Measurements from ENCODE around the gene PKDREJ. TPM values are rescaled to one million over a fixed set of nuclear protein-coding genes. Genes with fewer than 3 reads are reported as not detected.
A peak's percentile ranks its signal among the peaks of the same experiment; 100 is the strongest.

PKDREJ gene
- total RNA-seq, 2 experiments from 2014 or later, result not detected

GRCh38 chr22:46287873-46288751 lies 25.0 kb upstream of the PKDREJ start:
- no peaks in the 10 kb centered on the region for H4K20me1 ChIP-seq (ENCODE audit: insufficient read depth, low read length)
- H2AFZ ChIP-seq (ENCODE audit: low read length), result peak overlapping the region; percentile 32; the same call in 1 of the 2 replicates
- ChIA-PET POLR2A (interaction anchor here (0.8 kb wide), 1 partner anchor 11 kb away, joined by 3 read pairs; no protein-coding TSS in a partner anchor), CTCF (ENCODE audit: unreplicated experiment) (interaction anchor here (1.0 kb wide), 1 partner anchor 12 kb away, joined by 4 read pairs; no protein-coding TSS in a partner anchor)
- BruUV-seq (replicated peaks), result TSS peak; percentile 81
- H3K9me2 ChIP-seq (ENCODE audit: insufficient read depth, low read length), result no peaks in the 10 kb centered on the region
- no peaks in the 10 kb centered on the region for H3K79me2 ChIP-seq (ENCODE audit: insufficient read depth, low read depth, low read length)
- H3K4me2 ChIP-seq (ENCODE audit: low read length), result peak overlapping the region; percentile 56
- TF ChIP-seq EZH2phosphoT487 (IDR thresholded peaks at IDR 0.05; ENCODE audit: borderline replicate concordance, low read depth, low read length), result no peak
- no peak for TF ChIP-seq CTCF (conservative IDR thresholded peaks at IDR 0.05; ENCODE audit: low read length)
- H3K4me3 ChIP-seq (ENCODE audit: low read depth, low read length, poor library complexity, severe bottlenecking), result peak overlapping the region; percentile 50
- peaks cover 28% of the 10 kb centered on the region for H3K4me1 ChIP-seq (ENCODE audit: insufficient read depth, low read length, poor library complexity, severe bottlenecking)
- intact Hi-C loops (cut with micrococcal nuclease; ENCODE audit: unreplicated experiment), result no loop called here
- peak; percentile 84 for DNase-seq (ENCODE audit: low spot score)
- H3K36me3 ChIP-seq (ENCODE audit: insufficient read depth, low read length), result no peaks in the 10 kb centered on the region
- H3K27ac ChIP-seq (ENCODE audit: low read depth, low read length, poor library complexity, severe bottlenecking), result peak overlapping the region; percentile 26
- no peaks in the 10 kb centered on the region for H3K9me3 ChIP-seq (ENCODE audit: low read length)

- no peak for TF ChIP-seq CTCF (conservative IDR thresholded peaks at IDR 0.05; ENCODE audit: low read length)
- no peak for TF ChIP-seq EZH2phosphoT487 (IDR thresholded peaks at IDR 0.05; ENCODE audit: borderline replicate concordance, low read depth, low read length)
- H3K4me2 ChIP-seq (ENCODE audit: low read length), result peak overlapping the region; percentile 56
- peaks cover 19% of the 10 kb centered on the region for H3K4me1 ChIP-seq (ENCODE audit: insufficient read depth, low read length, poor library complexity, severe bottlenecking)
- CTCF ChIA-PET (ENCODE audit: unreplicated experiment), result no interaction called here
- peak overlapping the region; percentile 32; the same call in 1 of the 2 replicates for H2AFZ ChIP-seq (ENCODE audit: low read length)
- no peaks in the 10 kb centered on the region for H3K9me2 ChIP-seq (ENCODE audit: insufficient read depth, low read length)
- H3K4me3 ChIP-seq (ENCODE audit: low read depth, low read length, poor library complexity, severe bottlenecking), result peak overlapping the region; percentile 50
- no TSS peak for BruUV-seq (replicated peaks)
- H3K27ac ChIP-seq (ENCODE audit: low read depth, low read length, poor library complexity, severe bottlenecking), result no peak overlapping the region
- no peaks in the 10 kb centered on the region for H3K9me3 ChIP-seq (ENCODE audit: low read length)
- intact Hi-C loops (cut with micrococcal nuclease; ENCODE audit: unreplicated experiment), result no loop called here
- no peak for DNase-seq (ENCODE audit: low spot score)
- no peaks in the 10 kb centered on the region for H4K20me1 ChIP-seq (ENCODE audit: insufficient read depth, low read length)
- H3K36me3 ChIP-seq (ENCODE audit: insufficient read depth, low read length), result no peaks in the 10 kb centered on the region
- no peaks in the 10 kb centered on the region for H3K79me2 ChIP-seq (ENCODE audit: insufficient read depth, low read depth, low read length)
- POLR2A ChIA-PET, result interaction anchor here (0.6 to 1.3 kb wide), 2 partner anchors 9 to 38 kb away, joined by 3 to 4 read pairs; no protein-coding TSS in a partner anchor
Observed at GRCh38 chr22:46286941-46287872, 24.1 kb upstream of the PKDREJ start.
